ENCODE results near the gene PRPS2.

DNA sequence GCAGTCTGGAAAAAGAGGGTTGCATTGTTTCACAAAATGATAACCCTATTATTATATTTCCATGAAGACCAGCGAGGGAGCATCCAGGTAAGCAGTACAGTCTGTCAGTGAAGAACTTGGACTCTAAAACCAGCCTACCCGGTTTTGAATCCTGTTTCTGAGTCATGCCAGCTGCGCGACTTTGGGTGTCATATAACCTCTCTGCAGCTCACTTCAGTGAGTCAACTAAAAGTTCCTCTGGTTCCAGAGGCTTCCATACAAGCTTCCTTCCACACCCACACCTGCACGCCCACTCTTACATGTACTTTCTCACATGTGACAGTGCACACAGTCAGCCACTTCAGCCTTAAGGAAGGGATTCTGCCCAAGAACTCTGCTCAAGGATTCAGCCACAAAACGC is 49.8 kb upstream of the PRPS2 start:
- TF ChIP-seq NFE2L1 (CRISPR knock-in tag; IDR thresholded peaks at IDR 0.05) (no peak), MYBL2 (CRISPR knock-in tag; IDR thresholded peaks at IDR 0.05) (no peak), SMAD3 (CRISPR knock-in tag; IDR thresholded peaks at IDR 0.05; ENCODE audit: borderline replicate concordance) (no peak), ETV6 (CRISPR knock-in tag; IDR thresholded peaks at IDR 0.05) (no peak), ESRRA (CRISPR knock-in tag; IDR thresholded peaks at IDR 0.05; ENCODE audit: borderline replicate concordance) (no peak), FOXK1 (CRISPR knock-in tag; IDR thresholded peaks at IDR 0.05) (no peak), ZNF396 (CRISPR knock-in tag; IDR thresholded peaks at IDR 0.05; ENCODE audit: borderline replicate concordance) (no peak), NR3C1 (CRISPR knock-in tag; conservative IDR thresholded peaks at IDR 0.05; ENCODE audit: low read depth) (no peak)
- TF ChIP-seq, protein P1, sequence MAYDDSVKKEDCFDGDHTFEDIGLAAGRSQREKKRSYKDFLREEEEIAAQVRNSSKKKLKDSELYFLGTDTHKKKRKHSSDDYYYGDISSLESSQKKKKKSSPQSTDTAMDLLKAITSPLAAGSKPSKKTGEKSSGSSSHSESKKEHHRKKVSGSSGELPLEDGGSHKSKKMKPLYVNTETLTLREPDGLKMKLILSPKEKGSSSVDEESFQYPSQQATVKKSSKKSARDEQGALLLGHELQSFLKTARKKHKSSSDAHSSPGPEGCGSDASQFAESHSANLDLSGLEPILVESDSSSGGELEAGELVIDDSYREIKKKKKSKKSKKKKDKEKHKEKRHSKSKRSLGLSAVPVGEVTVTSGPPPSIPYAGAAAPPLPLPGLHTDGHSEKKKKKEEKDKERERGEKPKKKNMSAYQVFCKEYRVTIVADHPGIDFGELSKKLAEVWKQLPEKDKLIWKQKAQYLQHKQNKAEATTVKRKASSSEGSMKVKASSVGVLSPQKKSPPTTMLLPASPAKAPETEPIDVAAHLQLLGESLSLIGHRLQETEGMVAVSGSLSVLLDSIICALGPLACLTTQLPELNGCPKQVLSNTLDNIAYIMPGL (CRISPR knock-in tag; IDR thresholded peaks at IDR 0.05): no peak
- TF ChIP-seq, protein P2, sequence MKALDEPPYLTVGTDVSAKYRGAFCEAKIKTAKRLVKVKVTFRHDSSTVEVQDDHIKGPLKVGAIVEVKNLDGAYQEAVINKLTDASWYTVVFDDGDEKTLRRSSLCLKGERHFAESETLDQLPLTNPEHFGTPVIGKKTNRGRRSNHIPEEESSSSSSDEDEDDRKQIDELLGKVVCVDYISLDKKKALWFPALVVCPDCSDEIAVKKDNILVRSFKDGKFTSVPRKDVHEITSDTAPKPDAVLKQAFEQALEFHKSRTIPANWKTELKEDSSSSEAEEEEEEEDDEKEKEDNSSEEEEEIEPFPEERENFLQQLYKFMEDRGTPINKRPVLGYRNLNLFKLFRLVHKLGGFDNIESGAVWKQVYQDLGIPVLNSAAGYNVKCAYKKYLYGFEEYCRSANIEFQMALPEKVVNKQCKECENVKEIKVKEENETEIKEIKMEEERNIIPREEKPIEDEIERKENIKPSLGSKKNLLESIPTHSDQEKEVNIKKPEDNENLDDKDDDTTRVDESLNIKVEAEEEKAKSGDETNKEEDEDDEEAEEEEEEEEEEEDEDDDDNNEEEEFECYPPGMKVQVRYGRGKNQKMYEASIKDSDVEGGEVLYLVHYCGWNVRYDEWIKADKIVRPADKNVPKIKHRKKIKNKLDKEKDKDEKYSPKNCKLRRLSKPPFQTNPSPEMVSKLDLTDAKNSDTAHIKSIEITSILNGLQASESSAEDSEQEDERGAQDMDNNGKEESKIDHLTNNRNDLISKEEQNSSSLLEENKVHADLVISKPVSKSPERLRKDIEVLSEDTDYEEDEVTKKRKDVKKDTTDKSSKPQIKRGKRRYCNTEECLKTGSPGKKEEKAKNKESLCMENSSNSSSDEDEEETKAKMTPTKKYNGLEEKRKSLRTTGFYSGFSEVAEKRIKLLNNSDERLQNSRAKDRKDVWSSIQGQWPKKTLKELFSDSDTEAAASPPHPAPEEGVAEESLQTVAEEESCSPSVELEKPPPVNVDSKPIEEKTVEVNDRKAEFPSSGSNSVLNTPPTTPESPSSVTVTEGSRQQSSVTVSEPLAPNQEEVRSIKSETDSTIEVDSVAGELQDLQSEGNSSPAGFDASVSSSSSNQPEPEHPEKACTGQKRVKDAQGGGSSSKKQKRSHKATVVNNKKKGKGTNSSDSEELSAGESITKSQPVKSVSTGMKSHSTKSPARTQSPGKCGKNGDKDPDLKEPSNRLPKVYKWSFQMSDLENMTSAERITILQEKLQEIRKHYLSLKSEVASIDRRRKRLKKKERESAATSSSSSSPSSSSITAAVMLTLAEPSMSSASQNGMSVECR (CRISPR knock-in tag; IDR thresholded peaks at IDR 0.05; ENCODE audit: borderline replicate concordance): no peak
- TF ChIP-seq, protein P3, sequence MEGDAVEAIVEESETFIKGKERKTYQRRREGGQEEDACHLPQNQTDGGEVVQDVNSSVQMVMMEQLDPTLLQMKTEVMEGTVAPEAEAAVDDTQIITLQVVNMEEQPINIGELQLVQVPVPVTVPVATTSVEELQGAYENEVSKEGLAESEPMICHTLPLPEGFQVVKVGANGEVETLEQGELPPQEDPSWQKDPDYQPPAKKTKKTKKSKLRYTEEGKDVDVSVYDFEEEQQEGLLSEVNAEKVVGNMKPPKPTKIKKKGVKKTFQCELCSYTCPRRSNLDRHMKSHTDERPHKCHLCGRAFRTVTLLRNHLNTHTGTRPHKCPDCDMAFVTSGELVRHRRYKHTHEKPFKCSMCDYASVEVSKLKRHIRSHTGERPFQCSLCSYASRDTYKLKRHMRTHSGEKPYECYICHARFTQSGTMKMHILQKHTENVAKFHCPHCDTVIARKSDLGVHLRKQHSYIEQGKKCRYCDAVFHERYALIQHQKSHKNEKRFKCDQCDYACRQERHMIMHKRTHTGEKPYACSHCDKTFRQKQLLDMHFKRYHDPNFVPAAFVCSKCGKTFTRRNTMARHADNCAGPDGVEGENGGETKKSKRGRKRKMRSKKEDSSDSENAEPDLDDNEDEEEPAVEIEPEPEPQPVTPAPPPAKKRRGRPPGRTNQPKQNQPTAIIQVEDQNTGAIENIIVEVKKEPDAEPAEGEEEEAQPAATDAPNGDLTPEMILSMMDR (IDR thresholded peaks at IDR 0.05): no peak
- TF ChIP-seq, protein P4, sequence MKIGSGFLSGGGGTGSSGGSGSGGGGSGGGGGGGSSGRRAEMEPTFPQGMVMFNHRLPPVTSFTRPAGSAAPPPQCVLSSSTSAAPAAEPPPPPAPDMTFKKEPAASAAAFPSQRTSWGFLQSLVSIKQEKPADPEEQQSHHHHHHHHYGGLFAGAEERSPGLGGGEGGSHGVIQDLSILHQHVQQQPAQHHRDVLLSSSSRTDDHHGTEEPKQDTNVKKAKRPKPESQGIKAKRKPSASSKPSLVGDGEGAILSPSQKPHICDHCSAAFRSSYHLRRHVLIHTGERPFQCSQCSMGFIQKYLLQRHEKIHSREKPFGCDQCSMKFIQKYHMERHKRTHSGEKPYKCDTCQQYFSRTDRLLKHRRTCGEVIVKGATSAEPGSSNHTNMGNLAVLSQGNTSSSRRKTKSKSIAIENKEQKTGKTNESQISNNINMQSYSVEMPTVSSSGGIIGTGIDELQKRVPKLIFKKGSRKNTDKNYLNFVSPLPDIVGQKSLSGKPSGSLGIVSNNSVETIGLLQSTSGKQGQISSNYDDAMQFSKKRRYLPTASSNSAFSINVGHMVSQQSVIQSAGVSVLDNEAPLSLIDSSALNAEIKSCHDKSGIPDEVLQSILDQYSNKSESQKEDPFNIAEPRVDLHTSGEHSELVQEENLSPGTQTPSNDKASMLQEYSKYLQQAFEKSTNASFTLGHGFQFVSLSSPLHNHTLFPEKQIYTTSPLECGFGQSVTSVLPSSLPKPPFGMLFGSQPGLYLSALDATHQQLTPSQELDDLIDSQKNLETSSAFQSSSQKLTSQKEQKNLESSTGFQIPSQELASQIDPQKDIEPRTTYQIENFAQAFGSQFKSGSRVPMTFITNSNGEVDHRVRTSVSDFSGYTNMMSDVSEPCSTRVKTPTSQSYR (CRISPR knock-in tag; IDR thresholded peaks at IDR 0.05): no peak
- TF ChIP-seq, protein P5, sequence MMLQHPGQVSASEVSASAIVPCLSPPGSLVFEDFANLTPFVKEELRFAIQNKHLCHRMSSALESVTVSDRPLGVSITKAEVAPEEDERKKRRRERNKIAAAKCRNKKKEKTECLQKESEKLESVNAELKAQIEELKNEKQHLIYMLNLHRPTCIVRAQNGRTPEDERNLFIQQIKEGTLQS (CRISPR knock-in tag; conservative IDR thresholded peaks at IDR 0.05): no peak

All from WTC11 (cell line).